GM19468 (cell line): ENCODE results near the gene CD99L2.

Source experiments
- ATAC-seq: cut with Tn5 transposase; IDR thresholded peaks from one replicate; pipeline ENCODE4 v1.9.1; 2021; ENCODE audit warnings: mild to moderate bottlenecking, moderate library complexity, moderate number of reproducible peaks; ENCODE audit not compliant: unreplicated experiment; ENCODE audit errors: extremely low read depth

The CD99L2 gene

DNA sequence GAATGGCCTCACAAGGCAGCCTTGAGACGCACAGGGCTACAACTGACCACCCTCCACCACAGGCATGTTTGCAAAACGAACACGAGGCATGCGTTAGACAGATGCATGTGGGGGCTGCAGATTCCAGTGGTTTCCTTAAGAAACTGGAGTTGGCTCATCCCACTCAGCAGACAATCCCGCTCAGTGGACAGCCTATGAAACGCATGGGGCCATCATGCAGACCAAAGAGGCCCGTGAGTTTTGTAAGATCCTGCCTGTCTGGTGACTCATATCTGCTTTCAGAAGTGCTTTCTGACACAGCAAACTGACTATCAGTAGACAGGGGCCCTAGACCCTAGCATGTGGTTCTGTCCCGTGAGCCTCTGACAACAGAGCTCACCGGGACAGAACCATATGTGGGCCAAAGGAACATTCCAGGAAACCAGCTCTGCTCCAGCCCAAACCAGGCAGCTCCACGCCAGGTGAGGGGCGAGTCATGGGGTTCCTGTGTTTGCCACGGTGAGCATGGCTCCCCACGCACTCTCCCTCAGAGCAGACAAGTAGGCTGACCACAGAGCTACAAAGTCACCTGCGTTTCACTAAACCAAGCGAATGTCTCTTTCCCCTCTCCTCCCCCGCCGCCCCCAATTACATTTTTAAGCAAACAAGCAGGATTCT lies 130.9 kb downstream of the CD99L2 start:
- ATAC-seq = peak; percentile 21

DNA sequence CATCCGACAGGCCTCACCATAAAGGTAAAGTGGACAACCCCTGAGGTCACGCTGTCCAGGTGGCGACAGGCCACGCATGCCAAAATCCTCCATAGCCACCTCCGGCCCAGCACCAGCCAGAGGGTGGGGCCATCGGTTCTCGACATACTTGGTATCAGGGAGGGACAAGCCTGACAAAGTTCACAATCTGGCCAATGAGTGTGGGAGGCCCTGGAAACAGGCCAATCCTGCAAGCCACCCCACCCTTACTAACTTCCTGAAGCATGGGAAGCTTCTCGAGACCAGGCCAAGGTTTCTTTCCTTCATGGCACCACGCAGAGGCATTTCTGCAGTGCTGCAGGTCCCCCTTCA lies 131.4 kb downstream of the CD99L2 start:
- no peak for ATAC-seq

DNA sequence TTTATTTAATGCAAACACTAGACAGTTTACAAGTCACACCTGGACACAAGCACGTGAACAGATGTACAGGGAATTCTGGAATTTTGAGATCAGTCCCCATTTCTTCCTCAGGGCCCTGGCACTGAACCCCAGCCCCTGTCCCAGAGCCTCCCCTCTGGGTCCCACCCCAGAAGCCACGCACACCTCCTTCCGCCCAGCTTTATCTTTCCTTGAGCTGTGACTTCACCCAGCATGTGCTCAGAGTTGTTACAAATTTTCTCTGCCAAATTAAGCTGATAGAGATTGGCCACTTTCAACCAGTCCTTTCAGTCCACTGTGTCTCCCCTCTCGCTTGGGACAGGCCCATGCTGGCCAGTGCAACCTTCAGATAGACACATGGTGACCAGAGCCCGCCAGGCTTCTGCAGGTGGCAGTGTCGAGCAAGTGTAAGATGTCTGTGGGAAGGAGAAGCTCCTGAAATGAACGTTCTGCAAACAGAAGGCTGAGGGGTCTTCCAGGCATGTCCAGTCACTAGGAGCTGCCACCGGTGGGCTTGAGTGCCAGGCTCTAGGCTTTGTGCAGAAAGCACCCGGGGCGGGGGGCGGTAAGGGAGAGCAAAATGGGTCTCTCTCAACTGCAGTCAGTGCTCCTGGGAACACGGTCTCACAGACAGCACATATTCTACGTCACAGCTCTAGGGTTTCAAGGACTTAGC lies 132.0 kb downstream of the CD99L2 start:
- no peak for ATAC-seq

DNA sequence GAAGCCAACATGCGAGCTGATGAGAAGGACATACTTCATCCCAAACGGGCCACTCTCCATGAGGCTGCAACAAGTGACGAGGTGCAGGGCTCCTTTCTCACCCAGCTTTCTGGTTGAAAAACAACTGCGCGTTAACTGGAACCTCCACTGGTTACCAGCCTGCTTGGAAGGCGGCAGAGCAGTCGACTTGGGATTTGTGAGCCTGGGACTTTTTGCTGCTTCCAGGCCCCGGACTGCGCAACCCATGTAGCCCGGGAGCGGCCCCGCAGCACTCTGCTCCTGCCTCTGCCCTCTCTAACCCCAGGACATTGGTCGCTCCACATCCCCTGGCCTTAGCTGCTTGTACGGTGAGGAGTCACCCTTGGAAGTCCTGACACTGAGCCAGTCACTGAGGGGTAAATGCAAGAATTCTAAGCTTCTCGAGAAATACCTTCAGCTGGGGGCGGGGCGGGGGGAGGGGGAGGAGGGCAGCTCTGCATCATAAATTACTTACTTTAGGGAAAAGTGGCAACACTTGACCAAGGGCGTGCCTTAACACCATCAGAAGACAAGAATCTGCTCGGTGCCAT lies 132.6 kb downstream of the CD99L2 start:
- ATAC-seq = no peak

DNA sequence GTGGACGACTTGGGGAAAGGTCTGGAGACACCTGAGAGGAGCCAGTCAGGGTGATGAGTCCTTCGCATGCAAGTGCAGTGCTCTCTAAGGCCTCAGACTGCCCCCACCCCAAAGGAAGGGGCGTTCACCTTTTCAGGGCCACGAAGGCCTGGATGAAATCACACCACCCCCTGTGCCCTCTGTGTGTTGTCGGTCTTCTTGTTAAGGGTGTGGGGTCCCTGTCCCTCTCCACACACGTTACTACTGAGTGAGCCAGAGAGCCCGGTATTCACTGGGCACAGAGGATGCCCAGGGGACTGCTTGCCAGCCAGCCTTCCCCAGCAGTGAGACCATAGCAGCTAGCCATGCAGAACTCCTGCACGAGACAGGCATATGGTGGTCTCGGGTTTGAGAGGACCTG lies 133.2 kb downstream of the CD99L2 start:
- ATAC-seq = no peak

DNA sequence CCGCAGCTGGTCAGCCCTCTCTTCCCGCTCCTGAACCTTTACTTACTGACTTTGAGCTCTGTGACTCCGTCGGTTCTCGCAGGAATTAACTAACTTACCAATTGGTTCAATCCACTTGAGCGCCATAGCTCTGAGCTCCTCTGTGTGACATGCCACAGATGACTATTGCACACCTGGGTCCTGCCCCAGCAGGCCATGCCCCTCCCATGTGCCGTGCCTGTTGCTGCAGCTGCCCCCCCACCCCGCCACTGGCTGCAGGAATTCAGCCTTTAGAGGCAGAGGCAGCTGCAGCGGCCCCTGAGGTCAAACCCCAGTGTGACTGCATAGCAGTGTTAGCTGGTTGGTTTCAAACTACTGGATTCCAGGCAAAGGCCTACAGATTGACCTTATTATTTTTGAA lies 134.7 kb downstream of the CD99L2 start:
- no peak for ATAC-seq

DNA sequence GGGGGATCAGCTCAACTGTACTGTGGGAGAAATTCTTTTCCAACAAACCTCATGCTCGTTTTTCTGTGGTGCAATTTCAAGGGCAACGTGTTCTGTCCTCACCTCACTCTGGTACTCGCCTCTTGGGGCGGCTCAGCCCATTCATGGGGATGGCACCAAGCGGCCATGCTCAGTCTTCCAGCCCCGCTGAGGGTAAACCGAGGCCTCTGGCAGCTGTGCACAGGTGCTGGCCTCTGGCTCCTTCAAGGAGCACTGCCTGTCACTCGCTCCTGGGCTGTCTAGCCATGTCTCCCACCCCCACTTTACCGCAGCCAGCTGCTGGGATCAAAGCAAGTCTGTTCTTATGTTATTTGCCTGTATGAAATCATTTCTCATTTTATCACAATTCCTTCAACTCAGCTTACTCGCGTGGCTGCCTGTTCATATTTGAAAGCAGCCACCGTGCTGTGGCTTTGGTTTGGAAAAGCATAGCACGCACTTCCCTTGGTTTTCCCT lies 135.1 kb downstream of the CD99L2 start:
- no peak for ATAC-seq

DNA sequence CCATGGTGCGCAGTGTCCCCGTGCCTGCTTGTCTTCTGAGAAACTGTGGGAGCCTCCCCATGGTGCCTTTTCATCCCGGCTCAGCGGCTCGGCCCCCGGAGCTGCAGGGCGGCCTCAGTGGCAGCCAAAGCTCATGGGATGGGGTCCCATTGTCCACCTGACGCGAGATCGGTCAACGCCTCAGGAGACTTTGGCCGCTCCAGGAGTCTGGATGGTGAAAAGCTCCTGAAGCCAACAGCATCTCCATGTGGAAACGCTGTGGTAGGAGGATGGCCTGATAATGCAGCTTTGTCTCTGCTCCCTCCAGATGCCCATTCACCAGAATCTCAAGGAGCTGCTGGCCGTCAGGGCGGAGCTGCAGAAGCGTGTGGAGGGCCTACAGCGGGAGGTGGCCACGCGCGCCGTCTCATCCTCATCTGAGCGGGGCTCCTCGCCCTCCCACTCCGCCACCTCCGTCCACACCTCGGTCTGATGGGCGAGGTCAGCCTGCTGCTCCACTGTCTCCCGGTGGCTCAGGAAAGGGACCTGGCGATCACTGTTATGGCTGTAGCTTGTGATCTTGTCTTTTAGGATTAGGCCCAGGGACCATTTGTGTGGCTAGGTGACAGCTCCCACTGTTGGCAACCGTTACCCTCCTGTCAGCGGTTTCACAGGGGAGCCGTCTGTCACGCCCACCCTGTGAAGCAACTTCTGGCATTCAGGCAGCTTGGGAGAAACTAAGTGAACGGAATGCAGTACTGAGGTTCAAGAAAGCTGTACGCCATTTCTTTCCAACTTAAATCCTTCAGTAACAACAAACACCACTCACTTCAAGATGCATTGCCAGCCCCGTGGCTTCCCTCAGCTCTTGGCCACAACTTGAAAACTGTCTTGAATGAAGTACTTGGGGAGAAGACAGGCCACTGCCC lies 136.0 kb downstream of the CD99L2 start:
- no peak for ATAC-seq

DNA sequence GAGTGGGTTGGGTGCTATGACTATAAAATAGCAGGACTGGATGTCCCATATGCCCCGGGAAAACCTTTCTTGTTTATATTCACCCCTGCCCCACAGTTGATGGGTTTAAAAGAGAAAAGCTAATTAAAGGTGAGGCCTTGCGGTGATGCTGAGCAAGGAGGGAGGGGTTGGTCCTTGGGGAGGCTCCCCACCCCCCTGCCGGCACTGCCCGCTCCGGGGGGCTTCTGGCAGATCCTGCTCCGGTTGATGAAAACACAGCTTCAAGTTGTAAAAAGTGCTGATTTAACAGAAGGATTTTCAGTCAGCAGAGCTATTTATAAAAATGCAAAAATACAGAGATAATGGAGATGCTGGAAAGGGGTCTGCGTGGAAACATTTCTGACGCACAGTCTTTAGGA lies 136.7 kb downstream of the CD99L2 start:
- no peak for ATAC-seq

DNA sequence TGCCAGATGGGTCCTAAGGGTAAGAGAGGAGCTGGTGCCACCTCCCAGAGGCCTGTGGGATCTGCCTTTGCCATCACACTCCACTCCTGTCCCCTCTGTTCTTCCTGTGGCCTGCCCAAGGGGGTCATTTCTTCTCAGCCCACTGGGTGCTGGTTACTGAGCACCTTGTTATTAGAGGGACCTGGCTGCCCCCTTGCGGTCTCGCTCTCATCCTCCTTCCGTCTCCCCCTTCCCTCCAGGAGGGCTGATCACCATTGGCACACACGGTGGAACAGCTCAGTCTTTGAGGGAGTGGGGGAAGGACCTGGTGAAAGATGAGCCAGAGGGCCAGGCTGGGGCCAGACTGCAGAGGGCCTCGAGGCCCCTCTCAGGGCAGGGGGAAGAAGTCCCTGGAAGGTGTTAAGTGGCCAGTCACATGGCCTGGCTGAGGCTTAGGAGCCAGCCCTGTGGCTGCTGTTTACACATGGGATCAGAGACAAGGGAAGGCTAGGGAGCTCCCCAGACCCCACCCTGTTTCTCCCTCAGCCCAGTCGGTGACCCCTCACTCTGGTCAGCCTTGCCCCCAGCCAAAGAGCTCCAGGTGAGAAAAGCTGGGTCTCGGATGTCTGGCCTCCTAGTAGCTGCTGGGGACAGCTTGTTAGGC lies 137.2 kb downstream of the CD99L2 start:
- ATAC-seq = no peak

DNA sequence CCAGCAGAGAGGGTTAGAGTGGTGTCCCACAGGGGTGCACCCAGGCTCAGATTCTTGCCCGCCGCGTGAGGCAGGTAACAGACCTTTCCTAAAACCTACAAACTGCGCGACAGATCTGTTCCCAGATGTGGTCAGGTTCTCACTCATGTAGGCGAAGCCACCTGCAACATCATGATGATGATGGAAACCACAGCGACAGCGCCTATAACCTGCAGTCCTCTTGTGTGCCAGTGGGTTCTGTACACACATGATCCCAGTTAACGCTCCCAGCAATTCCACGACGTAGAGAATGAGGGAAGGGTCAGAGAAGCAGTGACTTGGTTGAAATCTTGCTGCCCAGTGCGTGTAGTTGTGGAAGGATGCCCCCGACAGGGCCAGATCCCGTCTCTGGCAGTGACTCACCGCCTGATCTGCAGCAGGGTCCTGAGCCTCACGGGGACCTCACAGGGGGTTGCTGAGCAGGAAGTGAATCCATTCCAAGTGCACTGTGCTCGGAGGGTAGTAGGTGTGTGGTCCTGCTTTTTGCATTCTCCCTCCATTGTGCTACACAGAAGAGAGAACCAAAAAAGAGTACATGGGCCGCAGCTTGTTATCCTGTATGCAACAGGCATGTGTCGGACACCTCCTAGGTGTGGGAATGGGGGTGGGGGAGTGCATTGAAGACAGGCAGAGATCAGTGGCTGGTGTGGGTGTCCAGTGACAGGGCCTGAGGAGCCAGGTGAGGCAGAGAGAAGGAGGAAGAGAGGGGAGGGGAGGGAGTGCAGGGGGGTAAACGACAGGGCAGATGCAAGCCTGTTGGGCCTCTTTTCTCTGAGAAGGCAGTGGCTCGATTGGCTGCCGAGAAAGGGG lies 138.7 kb downstream of the CD99L2 start:
- no peak for ATAC-seq

DNA sequence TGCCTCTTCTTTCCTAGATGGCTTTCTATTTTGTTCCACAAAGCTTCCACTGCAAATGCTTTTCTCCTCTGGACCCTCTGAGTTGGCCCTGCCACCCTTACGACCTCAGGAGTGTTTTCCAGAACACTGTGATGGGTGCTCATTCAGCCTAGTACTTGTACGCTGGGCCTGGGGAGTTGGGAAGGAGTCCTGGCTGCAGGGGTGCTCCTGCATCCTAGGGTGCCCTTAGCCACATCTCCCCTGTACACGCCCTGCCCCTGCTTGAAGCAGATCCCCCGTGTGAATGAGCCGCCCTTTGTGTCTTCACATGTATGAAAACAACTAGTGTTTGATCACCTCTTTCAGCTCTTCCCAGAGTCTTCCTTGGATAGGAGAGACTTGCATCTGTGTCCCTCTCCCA lies 141.1 kb downstream of the CD99L2 start:
- no peak for ATAC-seq

DNA sequence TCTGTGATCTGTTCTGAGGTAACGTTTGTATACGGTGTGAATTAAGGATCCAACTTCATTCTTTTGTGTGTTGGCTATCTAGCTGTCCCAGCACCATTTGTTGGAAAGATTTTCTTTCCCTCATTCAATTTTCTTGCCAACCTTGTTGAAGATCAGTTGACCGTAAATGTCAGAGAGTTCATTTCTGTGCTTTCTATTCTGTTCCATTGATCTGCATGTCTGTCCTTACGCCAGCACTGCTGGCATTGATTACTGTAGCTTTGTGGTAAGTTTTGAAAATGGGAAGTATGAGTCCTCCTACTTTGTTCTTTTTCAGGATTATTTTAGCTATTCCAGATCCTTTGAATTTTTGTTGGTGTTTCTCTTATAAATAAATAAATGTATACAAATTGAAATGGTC lies 144.5 kb downstream of the CD99L2 start:
- no peak for ATAC-seq

DNA sequence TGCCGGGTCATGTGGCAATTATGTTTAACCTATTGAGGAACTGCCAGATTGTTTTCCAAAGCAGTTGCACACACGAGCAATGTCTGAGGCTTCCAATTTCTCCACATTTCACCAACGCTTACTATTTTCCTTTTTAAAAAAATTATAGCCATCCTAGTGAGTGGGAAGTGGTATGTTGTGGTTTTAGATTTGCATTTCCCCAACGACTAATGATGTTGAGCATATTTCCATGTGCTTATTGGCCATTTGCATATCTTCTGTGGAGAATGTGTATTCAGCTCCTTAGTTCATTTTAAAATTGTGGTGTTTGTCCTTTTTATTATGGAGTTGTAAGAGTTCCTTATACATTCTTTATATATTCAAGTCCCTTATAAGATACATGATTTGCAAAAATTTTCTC lies 145.1 kb downstream of the CD99L2 start:
- no peak for ATAC-seq

DNA sequence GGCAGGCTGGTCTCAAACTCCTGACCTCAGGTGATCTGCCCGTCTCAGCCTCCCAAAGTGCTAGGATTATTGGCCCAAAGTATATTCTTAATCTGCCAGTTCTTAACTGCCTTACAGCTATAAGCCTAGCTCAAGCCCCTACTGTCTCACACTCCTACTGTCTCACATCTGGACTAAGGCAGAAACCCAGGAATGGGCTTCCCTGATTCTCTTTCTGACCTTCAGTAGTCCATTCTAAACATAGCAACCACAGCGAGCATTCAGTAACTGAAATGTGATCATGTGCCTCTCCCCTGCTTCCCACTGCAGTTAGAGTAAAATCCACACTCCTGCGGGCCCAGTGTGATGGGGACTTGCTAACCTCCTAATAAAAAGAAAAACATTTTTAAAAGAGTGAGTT lies 146.3 kb downstream of the CD99L2 start:
- no peak for ATAC-seq

DNA sequence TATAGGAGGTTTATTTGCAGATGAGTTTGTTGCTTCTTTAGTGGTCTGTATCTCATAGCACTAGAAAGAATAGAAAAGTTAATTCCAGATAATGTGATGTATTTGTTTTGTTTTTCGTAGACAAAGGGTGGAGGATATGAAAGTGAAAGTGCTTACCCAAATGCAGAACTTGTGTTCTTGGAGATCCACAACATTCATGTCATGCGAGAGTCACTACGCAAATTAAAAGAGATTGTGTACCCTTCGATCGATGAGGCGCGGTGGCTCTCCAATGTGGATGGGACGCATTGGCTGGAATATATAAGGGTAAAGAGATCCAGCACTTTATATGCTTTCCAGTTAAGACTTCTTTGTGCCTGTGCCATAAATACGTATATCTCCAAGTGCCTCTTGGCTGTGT lies 162.0 kb downstream of the CD99L2 start:
- no peak for ATAC-seq

DNA sequence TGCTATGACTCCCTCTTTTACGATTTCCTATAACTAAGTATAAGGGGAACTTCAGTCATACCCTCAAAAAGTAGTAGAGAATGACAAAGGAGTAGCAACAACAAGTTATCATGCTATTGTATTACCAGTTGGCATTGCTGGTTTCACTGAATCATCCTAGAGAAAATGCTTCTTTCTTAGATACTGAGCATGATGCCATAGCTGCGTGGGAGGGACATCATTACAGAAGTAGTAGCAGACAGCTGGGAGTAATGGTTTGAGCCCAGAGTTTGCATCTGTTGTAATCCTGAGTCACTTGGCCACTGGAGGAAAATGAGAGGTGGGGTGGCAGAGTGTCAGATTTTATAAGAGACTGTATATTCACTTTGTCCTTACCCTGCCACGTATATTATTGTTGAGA lies 166.7 kb downstream of the CD99L2 start:
- no peak for ATAC-seq

DNA sequence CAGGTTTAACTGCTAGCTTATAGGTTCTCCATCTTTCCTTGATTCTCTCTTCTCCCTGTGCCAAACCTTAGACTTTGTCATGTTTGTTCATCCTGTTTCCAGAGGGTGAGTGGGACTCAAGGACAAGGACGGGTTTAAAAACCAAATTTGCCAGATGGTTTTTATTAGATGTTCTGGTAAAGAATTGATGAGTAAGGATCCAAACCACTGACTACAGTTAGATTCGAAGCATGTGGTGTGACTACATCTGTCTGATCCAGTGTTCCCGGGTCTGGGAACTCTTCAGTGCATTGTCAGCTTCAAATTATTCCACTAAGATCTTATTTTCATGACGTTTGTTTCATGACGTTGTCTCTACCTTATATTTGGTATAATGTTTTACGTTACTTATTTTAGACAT lies 167.7 kb downstream of the CD99L2 start:
- no peak for ATAC-seq

DNA sequence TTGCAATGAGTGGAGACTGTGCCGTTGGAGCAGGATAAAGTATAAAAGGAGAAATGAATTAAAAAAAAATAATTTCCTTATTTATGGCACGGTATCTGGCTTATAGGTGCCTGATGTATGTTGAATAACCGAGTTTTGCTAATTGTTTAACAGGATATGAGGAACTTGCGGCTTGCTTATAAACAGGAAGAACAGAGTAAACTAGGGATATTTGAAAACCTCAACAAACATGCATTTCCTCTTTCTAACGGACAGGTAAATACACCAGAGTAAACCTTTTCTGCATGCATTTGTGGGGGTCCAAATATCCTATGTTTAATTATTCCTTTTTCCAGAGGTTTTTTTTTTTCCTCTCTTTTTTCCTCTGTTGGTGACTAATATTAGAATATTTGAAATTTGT lies 168.5 kb downstream of the CD99L2 start:
- no peak for ATAC-seq
